ENCODE results near the gene WDTC1.
"Not testable (repeated sequence)": the region's sequence is repeated elsewhere in the genome, so short reads cannot be mapped to it uniquely, and the experiment has no call there.

The WDTC1 gene

DNA sequence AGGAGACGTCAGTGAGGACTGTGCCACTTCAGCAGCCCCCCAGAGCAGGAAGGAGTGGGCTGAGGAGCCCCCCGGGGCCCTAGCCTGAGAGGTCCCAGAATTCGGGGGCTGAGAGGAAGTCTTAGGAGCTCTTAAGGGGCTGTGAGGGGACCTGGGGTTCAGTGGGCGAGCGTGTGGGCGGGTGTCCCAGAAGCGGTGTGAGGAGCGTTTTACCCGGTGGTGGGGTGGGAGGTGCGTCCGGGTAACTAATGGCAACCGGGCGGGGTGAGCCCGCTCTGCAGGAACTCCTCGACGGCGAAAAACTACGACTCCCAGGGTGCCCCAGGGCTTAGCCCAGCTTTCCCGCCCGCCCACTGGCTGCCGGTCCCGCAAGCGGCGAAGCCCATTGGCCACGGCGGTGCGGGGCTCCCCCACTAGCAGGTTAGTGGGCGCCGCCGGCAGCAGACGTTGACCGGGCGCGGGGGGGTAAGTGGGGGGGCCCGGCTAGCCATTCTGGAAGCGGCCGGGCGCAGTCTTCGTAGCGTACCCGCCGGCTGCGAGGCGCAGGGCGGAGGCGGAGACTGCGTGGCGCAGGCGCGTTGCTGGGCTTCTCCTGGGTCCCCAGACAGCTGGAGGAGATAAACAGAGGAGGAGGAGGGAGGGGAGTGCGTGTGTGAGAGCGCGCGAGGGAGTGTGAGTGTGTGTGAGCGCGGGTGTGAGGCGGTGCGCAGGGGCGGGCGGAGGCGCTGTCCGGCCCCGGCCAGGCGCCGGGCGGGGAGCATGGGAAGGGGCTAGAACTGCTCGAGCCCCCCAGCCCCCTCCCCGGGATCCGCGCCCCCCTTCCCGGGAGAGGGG is at the start of gene WDTC1:
TSS of gene WDTC1 (plus strand) at position 584 of the 834 bp plus-strand sequence. CDS start 26,423 bp downstream, outside the sequence.
- Histone ChIP-seq H3K36me3 (ENCODE audit: control insufficient read depth, insufficient read depth, low read length) (no peaks in the 10 kb centered on the region), H3K9ac (ENCODE audit: low read length) (peak within 1 kb of the TSS; percentile 72), H3K4me3 (ENCODE audit: low read depth, low read length) (peak within 1 kb of the TSS; percentile 97), H3K9me3 (ENCODE audit: control insufficient read depth, insufficient read depth, low read depth, low read length) (no peaks in the 10 kb centered on the region), H3K4me1 (ENCODE audit: control insufficient read depth, insufficient read depth, low read length) (peaks cover 6% of the 10 kb centered on the region; the same call in 1 of the 2 replicates), H3K27me3 (ENCODE audit: control insufficient read depth, insufficient read depth, low read length) (no peaks in the 10 kb centered on the region), H3K27ac (ENCODE audit: low read depth, low read length) (no peak within 1 kb of the TSS)

DNA sequence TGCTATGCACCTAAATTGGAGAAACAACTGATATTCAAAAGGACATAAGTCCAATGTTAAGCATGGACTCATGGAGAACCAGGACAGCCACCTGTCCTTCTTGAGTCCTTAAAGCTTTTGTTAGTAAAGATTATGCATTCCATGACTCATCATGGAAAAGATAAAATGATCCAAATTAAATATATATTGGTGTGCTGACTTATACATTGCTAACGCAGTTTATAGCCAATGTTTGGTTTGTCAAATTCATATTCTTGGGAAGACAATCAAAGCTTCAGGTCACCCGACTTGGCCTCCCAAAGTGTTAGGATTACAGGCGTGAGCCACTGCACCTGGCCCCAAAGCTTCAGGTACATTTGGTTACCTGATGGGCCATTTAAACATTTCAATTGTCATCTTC is 49.8 kb upstream of the WDTC1 start:
- not testable (repeated sequence) for H3K9ac ChIP-seq (ENCODE audit: low read length); H3K36me3 ChIP-seq (ENCODE audit: control insufficient read depth, insufficient read depth, low read length); H3K4me3 ChIP-seq (ENCODE audit: low read depth, low read length); H3K27ac ChIP-seq (ENCODE audit: low read depth, low read length); H3K4me1 ChIP-seq (ENCODE audit: control insufficient read depth, insufficient read depth, low read length); H3K27me3 ChIP-seq (ENCODE audit: control insufficient read depth, insufficient read depth, low read length)
- H3K9me3 ChIP-seq (ENCODE audit: control insufficient read depth, insufficient read depth, low read depth, low read length) = peaks cover 49% of the 10 kb centered on the region

GRCh38 chr1:27192039-27192529 is 42.3 kb upstream of the WDTC1 start:
- Histone ChIP-seq H3K4me1 (ENCODE audit: control insufficient read depth, insufficient read depth, low read length) (no peaks in the 10 kb centered on the region), H3K9ac (ENCODE audit: low read length) (no peak overlapping the region), H3K36me3 (ENCODE audit: control insufficient read depth, insufficient read depth, low read length) (no peaks in the 10 kb centered on the region), H3K9me3 (ENCODE audit: control insufficient read depth, insufficient read depth, low read depth, low read length) (no peaks in the 10 kb centered on the region), H3K27me3 (ENCODE audit: control insufficient read depth, insufficient read depth, low read length) (no peaks in the 10 kb centered on the region), H3K4me3 (ENCODE audit: low read depth, low read length) (no peak overlapping the region), H3K27ac (ENCODE audit: low read depth, low read length) (no peak overlapping the region)

- H3K4me1 ChIP-seq (ENCODE audit: control insufficient read depth, insufficient read depth, low read length) = no peaks in the 10 kb centered on the region
- H3K27ac ChIP-seq (ENCODE audit: low read depth, low read length) = no peak overlapping the region
- H3K9ac ChIP-seq (ENCODE audit: low read length) = no peak overlapping the region
- no peaks in the 10 kb centered on the region for H3K9me3 ChIP-seq (ENCODE audit: control insufficient read depth, insufficient read depth, low read depth, low read length)
- no peaks in the 10 kb centered on the region for H3K27me3 ChIP-seq (ENCODE audit: control insufficient read depth, insufficient read depth, low read length)
- no peak overlapping the region for H3K4me3 ChIP-seq (ENCODE audit: low read depth, low read length)
- H3K36me3 ChIP-seq (ENCODE audit: control insufficient read depth, insufficient read depth, low read length) = no peaks in the 10 kb centered on the region
Observed at GRCh38 chr1:27193194-27193593, 41.2 kb upstream of the WDTC1 start.

DNA sequence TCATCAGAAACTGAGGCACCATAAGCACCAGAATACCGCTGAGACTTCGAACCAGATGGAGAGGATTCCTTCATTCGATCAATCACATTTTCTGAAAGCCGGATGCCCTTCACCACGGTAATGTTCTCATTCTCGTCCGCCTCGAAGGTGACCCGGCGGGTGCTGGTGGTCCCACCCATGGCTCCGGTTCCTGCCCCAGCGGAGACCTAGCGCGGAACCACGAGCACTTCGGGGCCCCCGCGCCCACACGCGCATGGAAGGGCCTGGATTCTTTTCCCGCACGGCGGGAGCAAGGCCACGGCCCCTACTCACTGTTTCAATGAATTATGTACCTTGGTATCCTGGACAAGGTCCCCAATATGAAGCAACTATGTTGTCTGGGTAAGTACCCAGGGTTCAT is 33.1 kb upstream of the WDTC1 start:
- Histone ChIP-seq H3K27ac (ENCODE audit: low read depth, low read length) (no peak overlapping the region), H3K9me3 (ENCODE audit: control insufficient read depth, insufficient read depth, low read depth, low read length) (no peaks in the 10 kb centered on the region)

GRCh38 chr1:27203946-27204345 is 30.5 kb upstream of the WDTC1 start:
- H3K4me3 ChIP-seq (ENCODE audit: low read depth, low read length) = no peak overlapping the region

More for the DNA sequence above, 33.1 kb upstream of the WDTC1 start:
- no peaks in the 10 kb centered on the region for H3K36me3 ChIP-seq (ENCODE audit: control insufficient read depth, insufficient read depth, low read length)
- no peak overlapping the region for H3K4me3 ChIP-seq (ENCODE audit: low read depth, low read length)
- H3K4me1 ChIP-seq (ENCODE audit: control insufficient read depth, insufficient read depth, low read length) = no peaks in the 10 kb centered on the region
- H3K27me3 ChIP-seq (ENCODE audit: control insufficient read depth, insufficient read depth, low read length) = no peaks in the 10 kb centered on the region
- H3K9ac ChIP-seq (ENCODE audit: low read length) = no peak overlapping the region

DNA sequence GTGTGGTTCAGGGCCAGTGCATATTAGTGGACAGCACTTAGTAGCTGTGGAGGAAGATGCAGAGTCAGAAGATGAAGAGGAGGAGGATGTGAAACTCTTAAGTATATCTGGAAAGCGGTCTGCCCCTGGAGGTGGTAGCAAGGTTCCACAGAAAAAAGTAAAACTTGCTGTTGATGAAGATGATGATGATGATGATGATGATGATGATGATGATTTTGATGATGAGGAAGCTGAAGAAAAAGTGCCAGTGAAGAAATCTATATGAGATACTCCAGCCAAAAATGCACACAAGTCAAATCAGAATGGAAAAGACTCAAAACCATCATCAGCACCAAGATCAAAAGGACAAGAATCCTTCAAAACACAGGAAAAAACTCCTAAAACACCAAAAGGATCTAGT is 27.2 kb upstream of the WDTC1 start:
- not testable (repeated sequence) for H3K36me3 ChIP-seq (ENCODE audit: control insufficient read depth, insufficient read depth, low read length); H3K9ac ChIP-seq (ENCODE audit: low read length); H3K4me3 ChIP-seq (ENCODE audit: low read depth, low read length); H3K9me3 ChIP-seq (ENCODE audit: control insufficient read depth, insufficient read depth, low read depth, low read length); H3K4me1 ChIP-seq (ENCODE audit: control insufficient read depth, insufficient read depth, low read length); H3K27me3 ChIP-seq (ENCODE audit: control insufficient read depth, insufficient read depth, low read length); H3K27ac ChIP-seq (ENCODE audit: low read depth, low read length)

More at GRCh38 chr1:27203946-27204345, 30.5 kb upstream of the WDTC1 start:
- Histone ChIP-seq H3K27me3 (ENCODE audit: control insufficient read depth, insufficient read depth, low read length) (no peaks in the 10 kb centered on the region), H3K36me3 (ENCODE audit: control insufficient read depth, insufficient read depth, low read length) (no peaks in the 10 kb centered on the region), H3K9ac (ENCODE audit: low read length) (no peak overlapping the region), H3K9me3 (ENCODE audit: control insufficient read depth, insufficient read depth, low read depth, low read length) (no peaks in the 10 kb centered on the region), H3K4me1 (ENCODE audit: control insufficient read depth, insufficient read depth, low read length) (no peaks in the 10 kb centered on the region), H3K27ac (ENCODE audit: low read depth, low read length) (no peak overlapping the region)

DNA sequence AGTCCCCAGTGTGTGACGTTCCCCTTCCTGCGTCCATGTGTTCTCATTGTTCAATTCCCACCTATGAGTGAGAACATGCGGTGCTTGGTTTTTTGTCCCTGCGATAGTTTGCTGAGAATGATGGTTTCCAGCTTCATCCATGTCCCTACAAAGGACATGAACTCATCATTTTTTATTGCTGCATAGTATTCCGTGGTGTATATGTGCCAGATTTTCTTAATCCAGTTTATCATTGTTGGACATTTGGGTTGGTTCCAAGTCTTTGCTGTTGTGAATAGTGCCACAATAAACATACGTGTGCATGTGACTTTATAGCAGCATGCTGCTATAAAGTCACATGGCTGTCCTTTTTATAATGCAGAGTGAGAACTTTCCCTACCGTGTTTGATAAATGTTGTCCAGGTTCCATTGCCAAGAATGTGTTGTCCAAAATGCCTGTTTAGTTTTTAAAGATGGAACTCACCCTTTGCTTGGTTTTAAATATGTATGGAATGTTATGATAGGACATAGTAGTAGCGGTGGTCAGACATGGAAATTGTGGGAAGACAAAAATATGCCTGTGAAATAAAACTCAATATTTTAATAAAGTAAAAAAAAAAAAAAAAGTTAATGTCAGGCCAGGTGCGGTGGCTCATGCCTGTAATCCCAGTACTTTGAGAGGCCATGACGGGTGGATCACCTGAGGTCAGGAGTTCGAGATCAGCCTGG is 26.1 kb upstream of the WDTC1 start:
- not testable (repeated sequence) for H3K27me3 ChIP-seq (ENCODE audit: control insufficient read depth, insufficient read depth, low read length)

GRCh38 chr1:27216466-27216865 is 18.0 kb upstream of the WDTC1 start:
- no peak overlapping the region for H3K9ac ChIP-seq (ENCODE audit: low read length)
- H3K9me3 ChIP-seq (ENCODE audit: control insufficient read depth, insufficient read depth, low read depth, low read length) = no peaks in the 10 kb centered on the region
- no peak overlapping the region for H3K4me3 ChIP-seq (ENCODE audit: low read depth, low read length)
- H3K27me3 ChIP-seq (ENCODE audit: control insufficient read depth, insufficient read depth, low read length) = no peaks in the 10 kb centered on the region
- H3K27ac ChIP-seq (ENCODE audit: low read depth, low read length) = no peak overlapping the region
- H3K4me1 ChIP-seq (ENCODE audit: control insufficient read depth, insufficient read depth, low read length) = no peaks in the 10 kb centered on the region
- H3K36me3 ChIP-seq (ENCODE audit: control insufficient read depth, insufficient read depth, low read length) = no peaks in the 10 kb centered on the region

More for the DNA sequence above, 26.1 kb upstream of the WDTC1 start:
- not testable (repeated sequence) for H3K27ac ChIP-seq (ENCODE audit: low read depth, low read length); H3K4me3 ChIP-seq (ENCODE audit: low read depth, low read length); H3K36me3 ChIP-seq (ENCODE audit: control insufficient read depth, insufficient read depth, low read length); H3K4me1 ChIP-seq (ENCODE audit: control insufficient read depth, insufficient read depth, low read length); H3K9me3 ChIP-seq (ENCODE audit: control insufficient read depth, insufficient read depth, low read depth, low read length); H3K9ac ChIP-seq (ENCODE audit: low read length)

DNA sequence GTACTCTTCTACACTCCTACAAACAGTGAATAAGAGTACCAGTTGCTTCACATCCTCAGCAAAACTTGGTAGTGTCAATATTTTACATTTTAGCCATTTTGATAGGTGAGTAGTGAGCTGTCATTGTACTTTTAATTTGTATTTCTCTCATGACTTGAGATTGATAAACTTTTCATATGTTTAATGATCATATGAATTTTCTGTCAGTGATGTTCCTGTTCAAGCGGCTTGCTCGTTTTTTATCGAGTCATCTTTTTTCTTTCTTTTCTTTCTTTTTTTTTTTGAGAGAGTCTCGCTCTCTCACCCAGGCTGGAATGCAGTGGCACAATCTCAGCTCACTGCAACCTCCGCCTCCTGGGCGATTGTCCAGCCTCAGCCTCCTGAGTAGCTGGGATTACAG is 17.0 kb upstream of the WDTC1 start:
- Histone ChIP-seq H3K36me3 (ENCODE audit: control insufficient read depth, insufficient read depth, low read length) (no peaks in the 10 kb centered on the region), H3K9me3 (ENCODE audit: control insufficient read depth, insufficient read depth, low read depth, low read length) (no peaks in the 10 kb centered on the region), H3K4me3 (ENCODE audit: low read depth, low read length) (no peak overlapping the region), H3K4me1 (ENCODE audit: control insufficient read depth, insufficient read depth, low read length) (no peaks in the 10 kb centered on the region), H3K9ac (ENCODE audit: low read length) (no peak overlapping the region), H3K27ac (ENCODE audit: low read depth, low read length) (no peak overlapping the region), H3K27me3 (ENCODE audit: control insufficient read depth, insufficient read depth, low read length) (no peaks in the 10 kb centered on the region)

GRCh38 chr1:27218736-27219135 is 15.7 kb upstream of the WDTC1 start:
- H3K4me1 ChIP-seq (ENCODE audit: control insufficient read depth, insufficient read depth, low read length) = no peaks in the 10 kb centered on the region
- H3K27ac ChIP-seq (ENCODE audit: low read depth, low read length) = no peak overlapping the region
- H3K4me3 ChIP-seq (ENCODE audit: low read depth, low read length) = no peak overlapping the region
- no peaks in the 10 kb centered on the region for H3K9me3 ChIP-seq (ENCODE audit: control insufficient read depth, insufficient read depth, low read depth, low read length)
- no peak overlapping the region for H3K9ac ChIP-seq (ENCODE audit: low read length)
- no peaks in the 10 kb centered on the region for H3K27me3 ChIP-seq (ENCODE audit: control insufficient read depth, insufficient read depth, low read length)
- no peaks in the 10 kb centered on the region for H3K36me3 ChIP-seq (ENCODE audit: control insufficient read depth, insufficient read depth, low read length)
